PC-9 (cell line): Measurements from ENCODE around the gene AP4S1.

Experiments
- EZH2 ChIP-seq: fragments of 200-600 bp; sonication (generic); IDR thresholded peaks from 2 replicates; pipeline ENCODE4 v1.8.0; 2017; ENCODE audit warnings: antibody characterized with exemption, low read depth
- TF ChIP-seq, protein P1 (sequence below): fragments of 200-600 bp; sonication (generic); conservative IDR thresholded peaks from 2 replicates; pipeline ENCODE4 v1.6.1; 2017; ENCODE audit warnings: mixed run types, antibody characterized with exemption, mild to moderate bottlenecking, moderate library complexity

GRCh38 chr14:31003284-31003683, 22.2 kb upstream of the AP4S1 start:
- TF ChIP-seq, protein P1, sequence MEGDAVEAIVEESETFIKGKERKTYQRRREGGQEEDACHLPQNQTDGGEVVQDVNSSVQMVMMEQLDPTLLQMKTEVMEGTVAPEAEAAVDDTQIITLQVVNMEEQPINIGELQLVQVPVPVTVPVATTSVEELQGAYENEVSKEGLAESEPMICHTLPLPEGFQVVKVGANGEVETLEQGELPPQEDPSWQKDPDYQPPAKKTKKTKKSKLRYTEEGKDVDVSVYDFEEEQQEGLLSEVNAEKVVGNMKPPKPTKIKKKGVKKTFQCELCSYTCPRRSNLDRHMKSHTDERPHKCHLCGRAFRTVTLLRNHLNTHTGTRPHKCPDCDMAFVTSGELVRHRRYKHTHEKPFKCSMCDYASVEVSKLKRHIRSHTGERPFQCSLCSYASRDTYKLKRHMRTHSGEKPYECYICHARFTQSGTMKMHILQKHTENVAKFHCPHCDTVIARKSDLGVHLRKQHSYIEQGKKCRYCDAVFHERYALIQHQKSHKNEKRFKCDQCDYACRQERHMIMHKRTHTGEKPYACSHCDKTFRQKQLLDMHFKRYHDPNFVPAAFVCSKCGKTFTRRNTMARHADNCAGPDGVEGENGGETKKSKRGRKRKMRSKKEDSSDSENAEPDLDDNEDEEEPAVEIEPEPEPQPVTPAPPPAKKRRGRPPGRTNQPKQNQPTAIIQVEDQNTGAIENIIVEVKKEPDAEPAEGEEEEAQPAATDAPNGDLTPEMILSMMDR = no peak
- no peak for TF ChIP-seq EZH2
